WTC11 (cell line): ENCODE measurements around the gene UBE2V1.

Source experiments
- CBFB ChIP-seq: sonication (generic); formaldehyde crosslinking; IDR thresholded peaks from 2 replicates; pipeline ENCODE4 v1.8.1; 2022; ENCODE audit warnings: mild to moderate bottlenecking, low read depth, missing genetic modification reagents
- SP1 ChIP-seq: sonication (generic); formaldehyde crosslinking; conservative IDR thresholded peaks from 2 replicates; pipeline ENCODE4 v1.8.1; 2022; ENCODE audit warnings: missing genetic modification reagents
- ZNF121 ChIP-seq: sonication (generic); formaldehyde crosslinking; IDR thresholded peaks from 2 replicates; pipeline ENCODE4 v1.8.0; 2023; ENCODE audit warnings: missing genetic modification reagents
- TF ChIP-seq, protein P1 (sequence below): fragments of 200-600 bp; IDR thresholded peaks from 2 replicates; pipeline ENCODE4 v1.8.0; 2022; ENCODE audit warnings: antibody characterized with exemption
- TF ChIP-seq, protein P2 (sequence below): sonication (generic); formaldehyde crosslinking; conservative IDR thresholded peaks from 2 replicates; pipeline ENCODE4 v1.8.1; 2022; ENCODE audit warnings: mild to moderate bottlenecking, missing genetic modification reagents
- TF ChIP-seq, protein P3 (sequence below): sonication (generic); formaldehyde crosslinking; IDR thresholded peaks from 2 replicates; pipeline ENCODE4 v1.8.1; 2023; ENCODE audit warnings: mild to moderate bottlenecking, missing genetic modification reagents, moderate library complexity
- TF ChIP-seq, protein P4 (sequence below): sonication (generic); formaldehyde crosslinking; IDR thresholded peaks from 2 replicates; pipeline ENCODE4 v1.8.0; 2022; ENCODE audit warnings: mild to moderate bottlenecking, missing genetic modification reagents

DNA sequence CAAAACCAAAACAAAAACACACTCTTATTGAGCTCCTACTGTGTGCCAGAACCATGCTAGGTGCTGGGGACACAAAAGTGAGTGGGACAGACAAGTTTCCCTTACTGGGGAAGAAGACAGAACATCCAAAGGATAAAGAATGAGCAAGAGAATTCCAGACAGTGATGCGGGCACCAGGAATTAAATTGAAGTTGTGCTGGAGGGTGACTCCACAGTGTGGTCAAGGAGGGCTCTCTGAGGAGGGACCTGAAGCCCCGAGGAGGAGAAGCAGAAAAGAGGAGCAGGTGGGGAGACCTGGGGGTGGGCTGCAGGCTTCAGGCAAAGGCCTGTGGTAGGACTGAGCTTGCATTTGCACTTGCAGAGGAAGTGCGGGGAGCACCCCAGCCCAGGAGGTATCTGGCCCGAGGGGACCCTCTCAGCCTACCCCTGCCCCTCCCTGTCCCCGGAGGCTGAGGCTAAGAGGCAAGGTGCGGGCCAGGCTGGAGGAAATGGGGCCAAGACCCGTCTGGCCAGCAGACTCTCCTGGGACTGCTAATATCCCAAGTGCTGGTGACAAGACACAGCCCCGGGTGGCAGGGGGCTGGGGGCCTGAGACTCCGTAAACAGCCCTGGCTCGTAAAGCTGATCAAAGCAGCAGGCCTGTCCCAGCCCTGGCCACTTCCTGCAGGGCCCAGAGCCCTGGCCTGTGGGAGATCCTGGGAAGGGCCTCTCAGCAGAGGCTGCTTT lies 73.1 kb downstream of the UBE2V1 start:
- TF ChIP-seq SP1 (CRISPR knock-in tag): no peak
- TF ChIP-seq, protein P1, sequence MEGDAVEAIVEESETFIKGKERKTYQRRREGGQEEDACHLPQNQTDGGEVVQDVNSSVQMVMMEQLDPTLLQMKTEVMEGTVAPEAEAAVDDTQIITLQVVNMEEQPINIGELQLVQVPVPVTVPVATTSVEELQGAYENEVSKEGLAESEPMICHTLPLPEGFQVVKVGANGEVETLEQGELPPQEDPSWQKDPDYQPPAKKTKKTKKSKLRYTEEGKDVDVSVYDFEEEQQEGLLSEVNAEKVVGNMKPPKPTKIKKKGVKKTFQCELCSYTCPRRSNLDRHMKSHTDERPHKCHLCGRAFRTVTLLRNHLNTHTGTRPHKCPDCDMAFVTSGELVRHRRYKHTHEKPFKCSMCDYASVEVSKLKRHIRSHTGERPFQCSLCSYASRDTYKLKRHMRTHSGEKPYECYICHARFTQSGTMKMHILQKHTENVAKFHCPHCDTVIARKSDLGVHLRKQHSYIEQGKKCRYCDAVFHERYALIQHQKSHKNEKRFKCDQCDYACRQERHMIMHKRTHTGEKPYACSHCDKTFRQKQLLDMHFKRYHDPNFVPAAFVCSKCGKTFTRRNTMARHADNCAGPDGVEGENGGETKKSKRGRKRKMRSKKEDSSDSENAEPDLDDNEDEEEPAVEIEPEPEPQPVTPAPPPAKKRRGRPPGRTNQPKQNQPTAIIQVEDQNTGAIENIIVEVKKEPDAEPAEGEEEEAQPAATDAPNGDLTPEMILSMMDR: no peak
- TF ChIP-seq, protein P2, sequence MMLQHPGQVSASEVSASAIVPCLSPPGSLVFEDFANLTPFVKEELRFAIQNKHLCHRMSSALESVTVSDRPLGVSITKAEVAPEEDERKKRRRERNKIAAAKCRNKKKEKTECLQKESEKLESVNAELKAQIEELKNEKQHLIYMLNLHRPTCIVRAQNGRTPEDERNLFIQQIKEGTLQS: no peak
- TF ChIP-seq CBFB (CRISPR knock-in tag): no peak
- TF ChIP-seq, protein P3, sequence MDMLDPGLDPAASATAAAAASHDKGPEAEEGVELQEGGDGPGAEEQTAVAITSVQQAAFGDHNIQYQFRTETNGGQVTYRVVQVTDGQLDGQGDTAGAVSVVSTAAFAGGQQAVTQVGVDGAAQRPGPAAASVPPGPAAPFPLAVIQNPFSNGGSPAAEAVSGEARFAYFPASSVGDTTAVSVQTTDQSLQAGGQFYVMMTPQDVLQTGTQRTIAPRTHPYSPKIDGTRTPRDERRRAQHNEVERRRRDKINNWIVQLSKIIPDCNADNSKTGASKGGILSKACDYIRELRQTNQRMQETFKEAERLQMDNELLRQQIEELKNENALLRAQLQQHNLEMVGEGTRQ (CRISPR knock-in tag): no peak
- TF ChIP-seq ZNF121 (CRISPR knock-in tag): no peak
- TF ChIP-seq, protein P4, sequence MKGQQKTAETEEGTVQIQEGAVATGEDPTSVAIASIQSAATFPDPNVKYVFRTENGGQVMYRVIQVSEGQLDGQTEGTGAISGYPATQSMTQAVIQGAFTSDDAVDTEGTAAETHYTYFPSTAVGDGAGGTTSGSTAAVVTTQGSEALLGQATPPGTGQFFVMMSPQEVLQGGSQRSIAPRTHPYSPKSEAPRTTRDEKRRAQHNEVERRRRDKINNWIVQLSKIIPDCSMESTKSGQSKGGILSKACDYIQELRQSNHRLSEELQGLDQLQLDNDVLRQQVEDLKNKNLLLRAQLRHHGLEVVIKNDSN (CRISPR knock-in tag): no peak
